Activated naive CD8-positive, alpha-beta T cell treated with anti-CD3 and anti-CD28 coated beads, Interleukin-2, amount 10 ng/mL, durations not matched to agents 7 days and 5 days (primary cell): Measurements from ENCODE around the gene MYEOV. TPM values are rescaled to one million over a fixed set of nuclear protein-coding genes. Genes with fewer than 3 reads are reported as not detected.

Experiments
- ATAC-seq: fragments of 150-1000 bp; cut with Tn5 transposase; one replicate; pipeline ENCODE4 v1.10.0; 2021; ENCODE audit warnings: low read depth, moderate library complexity
- POLR2A ChIA-PET: fragments of 350-600 bp; sonication (Branson Sonifier 250); formaldehyde crosslinking; loops from one replicate; lab custom pipeline; 2021; ENCODE audit warnings: antibody characterized with exemption; lab: Charles Lee
- DNase-seq: peaks from one replicate; pipeline ENCODE4 v3.0.0; 2021
- H3K27ac Mint-ChIP-seq: one replicate; pipeline ENCODE4 v1.8.0; 2022; ENCODE audit warnings: mild to moderate bottlenecking, mixed read lengths
- H3K27me3 Mint-ChIP-seq: one replicate; pipeline ENCODE4 v1.8.0; 2022; ENCODE audit warnings: mild to moderate bottlenecking, moderate library complexity, mixed read lengths
- H3K36me3 Mint-ChIP-seq: one replicate; pipeline ENCODE4 v1.8.0; 2021; ENCODE audit warnings: mild to moderate bottlenecking, mixed read lengths
- H3K4me1 Mint-ChIP-seq: one replicate; pipeline ENCODE4 v1.8.0; 2021; ENCODE audit warnings: mixed read lengths
- H3K4me3 Mint-ChIP-seq: one replicate; pipeline ENCODE4 v1.8.0; 2022; ENCODE audit warnings: mild to moderate bottlenecking, moderate library complexity, mixed read lengths
- H3K9me3 Mint-ChIP-seq: one replicate; pipeline ENCODE4 v1.8.0; 2021; ENCODE audit warnings: mixed read lengths
- total RNA-seq, 2 experiments: library from RNA; stranded (reverse); gene quantifications; one replicate each; pipeline ENCODE4 v1.2.3, GENCODE V29; 2021

Gene MYEOV
- total RNA-seq, 2 experiments from 2014 or later: not detected

DNA sequence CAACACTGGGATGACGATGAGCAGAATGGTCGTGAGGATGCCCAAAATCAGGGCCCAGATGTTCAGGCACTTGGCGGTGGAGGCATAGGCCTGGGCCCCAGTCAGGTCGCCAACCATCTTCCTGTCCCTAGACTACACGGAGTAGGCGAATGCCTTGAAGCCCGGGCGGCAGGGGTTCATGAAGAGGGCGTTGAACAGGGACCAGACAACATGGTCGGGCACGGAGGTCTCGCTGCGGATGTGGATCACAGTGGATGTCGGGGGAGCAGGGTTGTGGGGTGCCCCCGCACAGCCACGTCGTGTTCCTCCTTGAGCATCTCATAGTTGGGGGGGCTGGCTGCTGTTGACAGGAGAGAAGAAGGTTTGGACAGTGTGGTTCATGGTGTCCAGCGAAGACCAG is 9.5 kb downstream of the MYEOV start:
- Mint-ChIP-seq H3K4me3 (no peak overlapping the region), H3K27me3 (no peaks in the 10 kb centered on the region), H3K4me1 (peaks cover 20% of the 10 kb centered on the region), H3K27ac (no peak overlapping the region), H3K9me3 (no peaks in the 10 kb centered on the region), H3K36me3 (no peaks in the 10 kb centered on the region)
- POLR2A ChIA-PET: no interaction called here
- ATAC-seq: no peak
- DNase-seq: no peak

DNA sequence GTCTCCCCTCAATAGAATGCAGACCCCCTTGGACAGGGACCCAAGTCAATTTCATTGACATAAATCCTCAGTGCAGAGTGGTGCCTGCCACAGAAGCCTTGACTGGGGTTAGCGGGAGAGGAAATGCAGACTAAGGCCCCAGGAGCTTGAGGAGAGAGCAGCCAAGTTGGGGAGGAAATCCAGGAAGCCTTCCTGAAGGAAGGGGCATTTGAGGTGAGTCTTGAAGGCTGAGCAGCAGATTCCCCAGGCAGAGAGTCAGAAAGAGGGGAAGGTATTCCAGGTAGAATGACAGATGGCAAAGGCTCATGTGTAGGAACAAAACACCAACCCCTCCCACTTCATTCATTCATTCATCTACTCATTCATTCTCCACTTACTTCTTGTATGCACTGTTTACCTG is 10.3 kb downstream of the MYEOV start:
- no peaks in the 10 kb centered on the region for H3K36me3 Mint-ChIP-seq
- no peak for ATAC-seq
- DNase-seq: no peak
- POLR2A ChIA-PET: no interaction called here
- H3K27me3 Mint-ChIP-seq: no peaks in the 10 kb centered on the region
- H3K4me3 Mint-ChIP-seq: no peak overlapping the region
- peaks cover 12% of the 10 kb centered on the region for H3K4me1 Mint-ChIP-seq
- no peaks in the 10 kb centered on the region for H3K9me3 Mint-ChIP-seq
- H3K27ac Mint-ChIP-seq: peak overlapping the region; percentile 15

DNA sequence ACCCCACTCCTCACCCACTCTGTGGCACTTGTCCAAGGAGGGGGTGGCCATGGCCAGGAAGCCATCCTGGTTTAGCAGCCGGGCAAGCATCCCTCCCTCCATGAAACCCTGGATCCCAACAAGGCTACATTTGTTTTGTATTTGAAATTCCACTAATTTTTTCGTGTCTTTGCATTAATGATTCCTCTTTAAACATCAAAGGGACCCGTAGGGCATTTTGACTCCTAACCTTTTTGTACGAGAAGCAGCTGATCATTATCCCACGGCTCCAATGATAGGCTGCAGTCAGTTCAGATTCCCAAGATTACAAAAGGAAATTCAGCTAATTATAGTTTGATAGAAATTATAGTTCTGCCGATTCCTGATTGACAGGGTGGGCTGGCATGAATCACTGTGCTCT is 10.7 kb downstream of the MYEOV start:
- ATAC-seq (no peak), DNase-seq (no peak)
- Mint-ChIP-seq H3K4me3 (no peak overlapping the region), H3K27ac (no peak overlapping the region), H3K9me3 (no peaks in the 10 kb centered on the region), H3K4me1 (peaks cover 10% of the 10 kb centered on the region), H3K36me3 (no peaks in the 10 kb centered on the region), H3K27me3 (no peaks in the 10 kb centered on the region)
- POLR2A ChIA-PET: no interaction called here

DNA sequence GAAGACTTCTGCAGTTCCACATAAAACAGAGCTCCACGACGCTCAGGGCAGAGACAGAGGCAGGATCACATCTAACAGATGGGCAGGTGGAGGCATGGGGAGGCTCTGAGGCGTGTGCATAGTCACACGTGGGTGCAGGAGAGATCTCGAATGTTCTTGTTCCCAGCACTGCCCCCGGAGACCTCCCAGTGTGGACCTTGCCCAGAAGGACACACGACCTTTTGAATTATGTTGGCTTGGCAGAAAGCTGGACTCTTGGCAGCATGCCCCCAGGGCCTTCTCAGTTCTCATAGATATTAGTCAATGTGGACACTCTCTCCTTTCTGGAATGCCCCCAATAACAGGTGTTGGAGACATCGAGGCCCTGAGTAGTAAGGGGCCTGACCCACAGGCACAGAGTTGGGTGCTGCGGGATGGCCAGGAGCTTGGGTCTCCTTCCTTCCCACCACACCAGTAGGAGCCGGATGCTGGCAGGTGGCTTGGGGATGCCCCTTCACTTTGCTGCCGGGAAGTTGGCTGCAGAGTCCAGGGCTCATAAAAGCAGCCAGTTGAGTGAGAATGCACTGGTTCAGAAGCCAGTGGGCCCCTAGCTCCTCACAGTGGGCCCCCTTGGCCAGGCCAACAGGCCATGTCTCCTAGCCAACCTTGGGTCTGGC is 12.1 kb downstream of the MYEOV start:
- Mint-ChIP-seq H3K4me3 (no peak overlapping the region), H3K4me1 (peaks cover 1% of the 10 kb centered on the region), H3K36me3 (no peaks in the 10 kb centered on the region), H3K27ac (no peak overlapping the region), H3K27me3 (no peaks in the 10 kb centered on the region), H3K9me3 (no peaks in the 10 kb centered on the region)
- ATAC-seq: no peak
- POLR2A ChIA-PET: interaction anchor here (0.9 kb wide), 1 partner anchor 9 kb away, joined by 3 read pairs; no protein-coding TSS in a partner anchor
- no peak for DNase-seq

DNA sequence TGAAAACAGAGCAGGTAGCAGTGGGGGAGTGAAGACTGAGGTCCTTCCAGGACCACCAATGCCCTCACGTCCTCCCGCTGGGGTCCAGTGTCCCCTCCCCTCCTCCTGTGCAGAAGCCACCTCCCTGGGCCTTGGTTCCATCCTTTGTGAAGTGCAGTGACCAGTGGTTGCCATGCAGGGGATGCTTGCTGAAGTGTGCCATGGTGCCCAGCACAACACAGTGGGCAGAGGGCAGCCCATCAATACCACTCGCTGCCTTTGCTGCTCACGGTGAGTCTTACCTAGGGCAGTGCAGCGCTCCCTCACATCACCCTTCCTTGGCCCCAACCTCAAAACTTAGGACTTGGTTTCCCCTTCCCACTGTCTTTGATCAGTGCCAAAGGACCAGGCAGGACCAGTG is 12.9 kb downstream of the MYEOV start:
- Mint-ChIP-seq H3K9me3 (no peaks in the 10 kb centered on the region), H3K36me3 (no peaks in the 10 kb centered on the region), H3K27me3 (no peaks in the 10 kb centered on the region), H3K27ac (no peak overlapping the region), H3K4me3 (no peak overlapping the region), H3K4me1 (peaks cover 8% of the 10 kb centered on the region)
- POLR2A ChIA-PET: no interaction called here
- ATAC-seq: no peak
- no peak for DNase-seq

DNA sequence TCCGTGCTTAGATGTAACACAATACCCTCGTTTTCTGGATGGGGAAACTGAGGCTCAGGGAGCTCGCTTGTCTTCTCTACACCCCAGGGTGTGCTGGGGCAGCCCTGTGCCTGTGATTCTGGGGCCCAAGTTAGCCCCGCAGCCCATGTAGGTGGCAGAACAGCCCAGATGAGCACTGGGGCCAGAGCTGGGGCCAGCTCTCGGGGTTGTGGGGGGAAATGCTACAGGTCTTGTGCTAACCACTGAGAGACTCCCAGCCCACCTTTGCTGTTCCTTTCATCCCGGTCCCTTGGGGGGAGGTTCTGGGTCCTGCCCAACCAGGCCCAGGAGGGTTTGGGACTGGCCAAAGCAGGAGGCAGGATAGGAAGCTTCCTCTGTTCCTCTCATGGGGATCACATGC is 13.5 kb downstream of the MYEOV start:
- peak; percentile 15 for DNase-seq
- no peaks in the 10 kb centered on the region for H3K9me3 Mint-ChIP-seq
- peaks cover 12% of the 10 kb centered on the region for H3K4me1 Mint-ChIP-seq
- no peak overlapping the region for H3K4me3 Mint-ChIP-seq
- no peaks in the 10 kb centered on the region for H3K36me3 Mint-ChIP-seq
- POLR2A ChIA-PET: no interaction called here
- H3K27ac Mint-ChIP-seq: no peak overlapping the region
- H3K27me3 Mint-ChIP-seq: no peaks in the 10 kb centered on the region
- no peak for ATAC-seq

DNA sequence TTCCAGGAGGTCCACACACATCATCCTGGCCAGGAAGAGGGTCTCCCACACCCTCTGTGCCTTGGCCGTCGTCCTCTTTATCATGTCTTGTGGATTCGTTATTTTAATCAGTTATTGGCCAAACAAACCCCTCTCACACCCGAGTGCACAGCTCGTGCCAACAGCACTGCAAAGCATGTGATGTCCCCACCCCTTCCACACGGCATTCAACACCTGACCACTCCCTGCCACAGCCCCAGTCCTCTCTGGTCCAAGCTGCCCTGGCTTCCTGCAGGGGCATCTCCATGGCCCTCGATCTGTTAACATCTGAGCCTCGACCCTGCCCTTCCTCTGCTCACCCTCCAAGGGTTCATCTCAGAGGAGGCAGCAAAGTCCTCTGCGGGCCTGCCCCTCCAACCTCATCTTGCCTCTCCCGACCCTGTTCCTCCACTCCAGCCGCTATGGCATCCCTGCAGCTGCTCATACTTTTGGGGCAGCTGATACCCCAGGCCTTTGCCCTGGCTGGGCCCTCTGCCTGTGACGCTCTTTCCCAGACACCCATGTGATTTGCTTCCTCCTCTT is 14.0 kb downstream of the MYEOV start:
- ATAC-seq: no peak
- Mint-ChIP-seq H3K4me1 (peaks cover 14% of the 10 kb centered on the region), H3K9me3 (no peaks in the 10 kb centered on the region), H3K27me3 (no peaks in the 10 kb centered on the region), H3K36me3 (no peaks in the 10 kb centered on the region), H3K4me3 (no peak overlapping the region), H3K27ac (peak overlapping the region; percentile 74)
- POLR2A ChIA-PET: no interaction called here
- DNase-seq: peak; percentile 23

DNA sequence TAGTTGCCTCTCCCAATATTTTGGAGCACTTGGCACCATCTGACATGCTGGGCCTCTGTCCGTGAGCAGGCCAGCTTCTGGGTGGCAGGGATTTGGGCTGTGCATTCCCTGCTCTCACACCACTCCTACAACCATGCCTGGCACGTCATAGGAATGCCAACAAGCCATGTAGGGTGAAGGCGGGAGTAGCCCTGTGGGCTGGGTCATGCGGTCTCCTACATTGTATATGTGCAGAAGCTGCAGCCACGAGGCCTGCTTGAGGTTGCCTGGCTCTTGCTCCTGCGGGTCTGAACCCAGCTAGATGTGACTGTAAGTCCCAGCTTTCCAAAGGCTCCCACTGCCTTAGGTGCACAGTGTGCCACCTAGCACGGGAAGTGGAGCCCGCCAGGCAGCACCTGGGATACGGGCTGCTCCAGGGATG is 14.5 kb downstream of the MYEOV start:
- ATAC-seq: no peak
- peaks cover 14% of the 10 kb centered on the region for H3K4me1 Mint-ChIP-seq
- H3K9me3 Mint-ChIP-seq: no peaks in the 10 kb centered on the region
- H3K27ac Mint-ChIP-seq: peak overlapping the region; percentile 74
- no peaks in the 10 kb centered on the region for H3K27me3 Mint-ChIP-seq
- no peak overlapping the region for H3K4me3 Mint-ChIP-seq
- POLR2A ChIA-PET: interaction anchor here (2.4 kb wide), 1 partner anchor 11 kb away, joined by 10 read pairs; no protein-coding TSS in a partner anchor
- no peaks in the 10 kb centered on the region for H3K36me3 Mint-ChIP-seq
- peak; percentile 22 for DNase-seq

DNA sequence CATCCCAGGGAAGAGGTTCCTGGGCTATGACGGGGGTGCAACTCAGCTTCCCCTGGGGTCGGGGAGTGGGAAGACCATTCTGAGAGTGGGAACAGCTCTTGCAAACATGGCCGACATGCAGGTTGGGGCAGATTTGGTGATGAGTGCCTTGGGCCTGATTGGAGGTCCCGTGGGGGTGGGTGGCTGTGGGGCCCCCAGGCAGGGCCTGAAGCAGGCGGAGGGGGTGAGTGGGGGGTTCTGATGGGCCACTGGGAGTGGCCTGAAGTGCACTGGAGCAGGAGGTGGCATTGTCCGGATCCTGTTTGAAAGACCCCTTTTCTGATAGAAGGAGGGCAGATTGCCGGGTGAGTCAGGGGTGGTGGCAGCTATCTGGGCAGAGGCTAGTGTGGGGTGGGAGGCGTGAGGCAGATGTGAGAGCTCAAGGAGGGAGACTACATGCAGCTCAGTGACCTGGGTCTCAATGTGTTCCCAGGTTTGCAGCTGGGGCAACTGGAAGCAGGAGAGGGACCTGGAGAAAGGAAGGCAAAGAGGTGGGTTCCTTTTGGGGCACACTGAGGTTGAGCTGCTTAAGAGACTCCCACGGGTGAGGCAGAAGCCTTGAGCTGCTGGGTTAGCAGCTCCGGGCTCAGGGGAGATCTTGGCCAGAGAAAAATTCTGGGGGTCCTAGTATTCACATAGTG is 15.1 kb downstream of the MYEOV start:
- no peak overlapping the region for H3K4me3 Mint-ChIP-seq
- no peaks in the 10 kb centered on the region for H3K36me3 Mint-ChIP-seq
- H3K4me1 Mint-ChIP-seq: peaks cover 14% of the 10 kb centered on the region
- no peaks in the 10 kb centered on the region for H3K9me3 Mint-ChIP-seq
- POLR2A ChIA-PET: interaction anchor here (2.4 kb wide), 1 partner anchor 12 kb away, joined by 10 read pairs; no protein-coding TSS in a partner anchor
- DNase-seq (peak; percentile 26), ATAC-seq (no peak)
- H3K27ac Mint-ChIP-seq: no peak overlapping the region
- no peaks in the 10 kb centered on the region for H3K27me3 Mint-ChIP-seq

DNA sequence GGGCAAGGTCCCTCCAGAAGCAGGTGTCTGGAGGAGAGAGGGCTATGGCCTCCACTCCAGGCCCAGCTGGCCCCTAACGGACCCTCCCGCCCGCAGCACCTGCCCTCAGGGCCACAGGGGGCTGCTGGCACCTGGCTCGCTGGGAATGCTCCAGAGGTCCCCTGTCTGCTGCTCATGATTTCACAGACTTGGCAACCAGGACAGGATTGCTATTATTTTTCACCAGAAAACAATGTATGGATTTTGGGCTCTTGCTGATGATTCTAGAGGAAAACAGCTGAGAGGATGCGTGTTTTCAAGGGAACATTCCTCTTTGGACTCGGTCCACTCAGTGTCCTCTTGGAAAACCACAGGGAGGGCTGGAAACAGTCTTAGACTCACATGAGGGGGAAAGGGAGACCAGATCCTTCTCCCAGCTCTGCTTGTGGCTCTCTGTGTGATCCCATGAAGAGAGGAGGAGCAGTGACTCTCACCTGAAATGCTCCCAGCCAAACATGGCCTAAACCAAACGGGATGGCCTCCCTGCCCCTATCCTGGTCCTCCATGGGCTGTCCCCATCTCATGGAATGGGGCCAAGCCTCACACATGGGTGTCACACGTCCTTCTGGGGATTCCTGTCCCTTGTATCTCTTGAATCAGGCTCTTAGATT is 15.8 kb downstream of the MYEOV start:
- H3K9me3 Mint-ChIP-seq: no peaks in the 10 kb centered on the region
- H3K27me3 Mint-ChIP-seq: no peaks in the 10 kb centered on the region
- no peak for ATAC-seq
- H3K4me1 Mint-ChIP-seq: peaks cover 14% of the 10 kb centered on the region
- no peak overlapping the region for H3K27ac Mint-ChIP-seq
- DNase-seq: peak; percentile 21
- H3K36me3 Mint-ChIP-seq: no peaks in the 10 kb centered on the region
- H3K4me3 Mint-ChIP-seq: no peak overlapping the region
- POLR2A ChIA-PET: interaction anchor here (2.4 kb wide), 1 partner anchor 12 kb away, joined by 10 read pairs; no protein-coding TSS in a partner anchor

DNA sequence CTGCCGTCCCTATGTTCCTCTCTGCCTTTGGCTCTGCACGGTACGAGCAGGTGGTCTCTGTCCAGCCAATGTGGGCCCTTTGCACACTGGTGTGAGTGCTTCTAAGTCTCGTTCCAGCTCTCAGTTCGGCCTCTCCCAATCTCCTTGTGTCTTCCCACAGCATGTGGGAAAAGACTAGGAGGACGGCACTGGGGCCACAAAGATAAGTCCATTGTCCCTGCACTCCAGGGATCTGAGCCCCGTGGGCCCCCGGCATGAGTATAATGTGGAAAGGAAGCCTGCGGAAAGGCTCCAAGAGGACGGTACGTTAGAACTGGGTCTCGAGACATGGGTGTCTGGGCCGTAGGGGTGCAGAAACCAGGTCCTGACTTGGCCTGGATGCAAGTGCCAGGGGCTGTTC is 16.4 kb downstream of the MYEOV start:
- Mint-ChIP-seq H3K27ac (no peak overlapping the region), H3K36me3 (no peaks in the 10 kb centered on the region), H3K9me3 (no peaks in the 10 kb centered on the region), H3K27me3 (no peaks in the 10 kb centered on the region), H3K4me3 (no peak overlapping the region), H3K4me1 (peaks cover 14% of the 10 kb centered on the region)
- no peak for ATAC-seq
- POLR2A ChIA-PET: interaction anchor here (1.9 to 2.4 kb wide), 2 partner anchors 9 to 13 kb away, joined by 8 to 10 read pairs; no protein-coding TSS in a partner anchor
- DNase-seq: peak; percentile 11

DNA sequence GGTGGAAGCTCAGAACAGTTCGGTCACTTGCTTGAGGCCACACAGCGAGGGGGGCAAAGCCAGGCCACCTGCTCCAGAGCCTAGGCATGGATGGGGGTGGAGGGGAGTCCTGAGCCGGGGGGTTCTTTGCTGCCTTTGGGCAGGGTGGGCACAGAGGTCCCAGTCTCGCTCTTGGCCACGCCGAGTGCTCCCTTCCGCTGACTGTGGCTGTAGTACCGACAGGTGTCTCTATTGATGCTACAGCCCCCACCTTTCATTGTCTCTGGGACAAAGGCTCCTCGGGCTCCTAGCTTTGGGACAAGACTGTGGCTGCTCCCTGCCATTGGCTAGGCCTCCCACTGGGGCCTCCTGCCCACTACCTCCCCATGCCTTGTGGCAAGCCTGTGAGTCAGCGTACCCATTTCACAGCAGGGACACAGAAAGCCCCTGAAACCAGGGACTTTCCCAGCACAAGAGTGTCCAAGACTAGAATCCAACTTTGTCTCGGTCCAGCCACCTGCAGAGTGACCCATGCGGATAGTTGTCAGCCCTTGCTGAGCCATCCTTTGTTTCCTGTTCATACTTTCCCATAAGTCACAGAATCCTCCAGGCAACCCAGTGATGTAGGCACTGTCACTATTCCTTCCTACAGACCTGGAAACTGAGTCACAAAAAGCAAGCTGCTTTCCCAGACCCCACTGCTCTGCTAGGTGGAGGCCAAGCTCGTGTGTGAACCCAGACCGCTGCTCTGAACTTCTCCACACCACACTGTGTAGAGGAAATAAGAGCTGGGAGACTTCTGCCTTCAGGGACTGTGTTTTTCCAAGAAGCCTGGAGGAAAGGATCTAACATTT is 17.2 kb downstream of the MYEOV start:
- POLR2A ChIA-PET: interaction anchor here (1.9 to 3.0 kb wide), 3 partner anchors 9 to 14 kb away, joined by 8 to 30 read pairs (median 10); no protein-coding TSS in a partner anchor
- ATAC-seq (no peak), DNase-seq (peak; percentile 30)
- no peaks in the 10 kb centered on the region for H3K9me3 Mint-ChIP-seq
- H3K4me3 Mint-ChIP-seq: no peak overlapping the region
- no peaks in the 10 kb centered on the region for H3K27me3 Mint-ChIP-seq
- peak overlapping the region; percentile 92 for H3K27ac Mint-ChIP-seq
- H3K36me3 Mint-ChIP-seq: no peaks in the 10 kb centered on the region
- H3K4me1 Mint-ChIP-seq: peaks cover 14% of the 10 kb centered on the region
